Measurements from ENCODE around the gene EPHA4. TPM values are rescaled to one million over a fixed set of nuclear protein-coding genes. Genes with fewer than 3 reads are reported as not detected.

EPHA4 gene
- total and polyA plus RNA-seq, 11 donors, result 4.2 to 35.2 (median 19.5) TPM

GRCh38 chr2:221601376-221601775 is 29.3 kb upstream of the EPHA4 start:
- Histone ChIP-seq H3K27ac (no peak overlapping the region), H3K9me3 (peaks cover 0 to under 1% (median 0%) of the 10 kb centered on the region in 12 donors), H3K27me3 (peaks cover 0 to 12% (median 0%) of the 10 kb centered on the region in 9 donors), H3K4me3 (no peak overlapping the region), H3K4me1 (no peaks in the 10 kb centered on the region), H3K36me3 (no peaks in the 10 kb centered on the region)
- TF ChIP-seq CTCF (IDR thresholded peaks at IDR 0.05) (no peak), POLR2A (IDR thresholded peaks at IDR 0.05) (no peak)
- DNase-seq (no peak), ATAC-seq (no peak)
- intact Hi-C loops (cut with DNase I), result no loop called here
- 76 to 84% (median 80%) methylated on average over 3 of the region's 3 CpGs for WGBS, 4 donors

- Histone ChIP-seq H3K9me3 (peaks cover 0 to 11% (median 0%) of the 10 kb centered on the region in 12 donors), H3K27ac (no peak overlapping the region), H3K36me3 (no peaks in the 10 kb centered on the region), H3K4me3 (no peak overlapping the region), H3K27me3 (peaks cover 0 to 12% (median 0%) of the 10 kb centered on the region in 9 donors), H3K4me1 (no peaks in the 10 kb centered on the region)
- no peak for DNase-seq
- intact Hi-C loops (cut with DNase I), result no loop called here
- 87 to 96% (median 93%) methylated on average over 5 of the region's 5 CpGs for WGBS, 4 donors
- TF ChIP-seq POLR2A (IDR thresholded peaks at IDR 0.05), result no peak
- TF ChIP-seq CTCF (IDR thresholded peaks at IDR 0.05), result no peak
- ATAC-seq, result no peak
These were observed 28.3 kb upstream of the EPHA4 start for GRCh38 chr2:221600388-221600787.

GRCh38 chr2:221596192-221596591 is 24.1 kb upstream of the EPHA4 start:
- Histone ChIP-seq H3K27me3 (no peaks in the 10 kb centered on the region), H3K27ac (no peak overlapping the region), H3K9me3 (peaks cover 0 to 13% (median 0%) of the 10 kb centered on the region in 12 donors), H3K4me3 (no peak overlapping the region), H3K36me3 (no peaks in the 10 kb centered on the region), H3K4me1 (no peaks in the 10 kb centered on the region)
- WGBS, 4 donors, result 49 to 64% (median 59%) methylated on average over 3 of the region's 3 CpGs
- no peak for ATAC-seq
- peak in 1 of 5 donors; percentile 17 for DNase-seq
- intact Hi-C loops (cut with DNase I), result loop anchor here in 1 of 10 donors (10.0 kb wide), 1 partner anchor 359 kb away; no protein-coding TSS in a partner anchor
- no peak for TF ChIP-seq CTCF (IDR thresholded peaks at IDR 0.05)
- no peak for TF ChIP-seq POLR2A (IDR thresholded peaks at IDR 0.05)

GRCh38 chr2:221590861-221591365 is 18.8 kb upstream of the EPHA4 start:
- no peak overlapping the region for H3K4me3 ChIP-seq
- H3K36me3 ChIP-seq, result no peaks in the 10 kb centered on the region
- no peak for ATAC-seq
- no peak overlapping the region for H3K27ac ChIP-seq
- peaks cover 0 to 15% (median 4%) of the 10 kb centered on the region in 9 donors for H3K27me3 ChIP-seq
- TF ChIP-seq CTCF (IDR thresholded peaks at IDR 0.05) (no peak), POLR2A (IDR thresholded peaks at IDR 0.05) (no peak)
- H3K4me1 ChIP-seq, result no peaks in the 10 kb centered on the region
- intact Hi-C loops (cut with DNase I), result loop anchor here in 1 of 10 donors (10.0 kb wide), 1 partner anchor 364 kb away; no protein-coding TSS in a partner anchor
- H3K9me3 ChIP-seq, result peaks cover 0 to 7% (median 0%) of the 10 kb centered on the region in 12 donors
- WGBS, 4 donors, result 84 to 89% (median 85%) methylated on average over 4 of the region's 4 CpGs
- no peak for DNase-seq
